HG03045 (cell line): Measurements from ENCODE around the gene DPP8.
"Not testable (repeated sequence)": the region's sequence is repeated elsewhere in the genome, so short reads cannot be mapped to it uniquely, and the experiment has no call there.

ENCODE experiments used
- ATAC-seq: cut with Tn5 transposase; IDR thresholded peaks from one replicate; pipeline ENCODE4 v1.9.1; 2021; ENCODE audit warnings: mild to moderate bottlenecking, moderate library complexity; ENCODE audit not compliant: unreplicated experiment

Gene DPP8

DNA sequence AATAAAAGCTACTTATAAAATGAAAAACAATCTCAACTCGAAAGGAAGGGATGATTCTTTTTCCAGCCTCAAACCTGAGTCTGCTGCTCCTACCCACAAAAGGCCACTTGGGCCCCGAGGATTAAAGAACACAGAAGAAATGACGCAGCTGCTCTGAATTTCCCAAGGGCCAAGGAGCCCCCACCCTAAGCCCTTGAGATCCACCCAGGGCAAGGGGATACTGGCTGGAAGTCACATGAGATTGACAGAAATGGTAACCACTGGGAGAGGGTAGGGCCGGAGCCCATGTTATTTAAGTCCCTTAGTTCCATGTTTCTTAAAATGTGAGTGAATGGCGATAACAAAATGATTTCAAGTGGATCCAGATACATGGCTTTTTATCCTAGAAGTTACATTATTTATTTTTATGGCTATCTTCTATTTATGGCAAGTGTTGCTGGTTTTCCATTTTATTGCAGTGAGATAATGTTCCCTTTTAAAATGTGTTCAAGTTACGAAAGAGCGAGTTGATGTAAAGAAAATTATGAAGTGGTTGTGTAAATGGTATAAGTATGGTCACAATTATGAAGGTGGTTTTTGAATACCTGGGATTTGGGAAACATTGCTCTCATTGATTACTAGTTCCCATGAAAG lies 111.6 kb downstream of the DPP8 start:
- no peak for ATAC-seq

DNA sequence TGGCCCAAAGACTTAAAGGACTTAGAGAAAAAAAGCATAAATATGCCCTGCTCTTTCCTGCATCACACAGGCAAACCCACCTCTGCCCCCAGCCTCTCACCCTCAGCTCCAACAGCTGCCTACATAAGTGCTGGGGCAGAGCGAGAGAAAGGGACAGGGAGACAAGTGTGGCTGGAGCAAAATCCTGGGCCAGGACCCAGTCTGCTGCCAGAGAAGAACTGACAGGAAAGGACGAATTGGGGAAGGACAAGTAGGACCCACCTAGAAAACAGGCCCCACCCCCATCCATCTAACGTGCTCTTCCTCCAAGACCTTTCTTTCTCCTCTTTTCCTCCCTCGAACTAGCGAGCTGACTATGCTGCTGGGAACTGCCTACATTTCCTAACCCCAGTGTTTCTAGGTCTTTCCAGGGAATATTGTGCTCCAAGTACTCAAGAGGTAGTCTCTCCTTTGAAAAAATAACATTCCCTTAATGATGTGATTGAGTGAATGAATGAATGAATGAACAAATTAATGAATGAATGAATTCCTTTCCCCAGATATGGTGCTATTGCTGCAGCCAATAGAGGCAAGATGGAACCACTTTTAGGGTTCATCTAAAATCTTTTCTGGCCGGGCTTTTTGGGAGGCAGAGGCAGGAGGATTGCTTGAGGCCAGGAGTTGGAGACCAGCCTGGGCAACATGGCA lies 113.2 kb downstream of the DPP8 start:
- no peak for ATAC-seq

DNA sequence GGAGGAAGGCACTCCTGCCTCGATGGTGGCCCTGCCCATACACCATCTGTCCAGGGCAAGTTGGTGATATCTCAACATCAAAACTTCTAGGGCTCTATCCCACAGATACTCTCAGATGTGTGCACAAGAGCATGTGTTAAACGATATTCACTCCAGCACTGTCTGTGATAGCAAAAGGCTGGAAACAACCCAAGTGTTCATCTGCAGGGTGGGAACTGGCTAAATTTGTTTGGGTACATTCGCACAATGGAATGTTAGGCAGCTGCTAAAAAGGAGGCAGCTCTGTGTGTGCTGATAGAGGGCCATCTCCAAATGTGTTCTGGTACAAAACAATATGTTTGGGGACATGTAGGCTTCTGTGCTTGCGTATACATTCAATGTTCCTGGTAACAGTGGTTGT lies 114.5 kb downstream of the DPP8 start:
- no peak for ATAC-seq

- ATAC-seq: no peak
Observed at GRCh38 chr15:65401611-65402240, 115.8 kb downstream of the DPP8 start.

GRCh38 chr15:65400760-65401610 lies 116.5 kb downstream of the DPP8 start:
- no peak for ATAC-seq

- no peak for ATAC-seq
Observed at GRCh38 chr15:65399997-65400396, 117.5 kb downstream of the DPP8 start.

- no peak for ATAC-seq
Observed at GRCh38 chr15:65399001-65399706, 118.3 kb downstream of the DPP8 start.

GRCh38 chr15:65398486-65398885 lies 119.0 kb downstream of the DPP8 start:
- ATAC-seq: not testable (repeated sequence)

DNA sequence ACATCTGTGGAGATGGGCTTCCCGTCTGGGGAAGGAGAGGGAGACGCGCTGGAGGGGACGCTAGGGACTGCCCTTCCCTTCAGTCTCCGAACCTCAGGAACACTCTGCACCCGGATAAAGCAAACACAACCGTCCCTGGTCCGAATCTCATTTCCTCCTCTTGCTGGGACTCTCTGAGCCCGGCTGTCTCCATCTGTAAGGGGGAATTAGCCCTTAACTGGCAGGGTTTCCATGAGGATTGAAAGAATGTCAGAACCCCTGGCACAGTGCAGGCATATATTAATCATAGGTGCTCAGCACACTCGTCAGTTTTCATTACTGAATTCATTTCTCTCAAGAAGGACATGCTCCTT lies 120.5 kb downstream of the DPP8 start:
- no peak for ATAC-seq

GRCh38 chr15:65396283-65396964 lies 121.1 kb downstream of the DPP8 start:
- no peak for ATAC-seq

DNA sequence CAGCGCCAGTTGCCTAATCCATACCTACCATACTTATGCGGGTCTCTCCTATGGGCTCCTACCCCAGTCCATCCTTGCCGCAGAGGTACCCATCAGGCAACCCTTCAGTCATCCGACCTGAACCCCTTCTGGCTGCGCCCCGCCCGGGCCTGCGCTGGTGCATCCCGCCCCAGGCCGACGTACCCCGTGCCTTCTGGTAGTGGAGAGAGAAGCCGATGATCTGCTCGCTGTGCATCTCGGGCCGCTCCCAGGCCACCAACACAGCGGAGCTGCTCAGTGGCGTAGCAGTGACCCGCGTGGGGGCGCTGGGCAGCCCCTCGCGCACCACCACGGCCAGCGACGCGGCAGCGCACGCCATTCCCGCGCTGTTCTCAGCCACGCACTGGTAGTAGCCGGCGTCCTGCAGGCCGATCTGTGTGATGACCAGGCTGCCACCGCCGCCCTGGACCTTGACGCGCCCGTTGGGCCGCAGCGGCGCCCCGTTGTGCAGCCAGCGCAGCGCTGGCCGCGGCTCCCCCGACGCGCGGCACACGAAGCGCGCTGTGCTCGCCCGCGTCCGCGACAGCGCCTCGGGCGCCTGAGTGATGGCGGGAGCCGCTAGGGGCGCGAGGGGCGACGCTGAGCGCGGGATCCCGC lies 121.8 kb downstream of the DPP8 start:
- ATAC-seq: no peak

- no peak for ATAC-seq
Observed at GRCh38 chr15:65394936-65395335, 122.6 kb downstream of the DPP8 start.

GRCh38 chr15:65394280-65394789 lies 123.2 kb downstream of the DPP8 start:
- no peak for ATAC-seq

- ATAC-seq: no peak
Observed at GRCh38 chr15:65393557-65393956, 123.9 kb downstream of the DPP8 start.

- no peak for ATAC-seq
Observed at GRCh38 chr15:65393091-65393490, 124.4 kb downstream of the DPP8 start.
